NCI-H146 (cell line): ENCODE data around the gene KLHL22.
"Not testable (repeated sequence)": the region's sequence is repeated elsewhere in the genome, so short reads cannot be mapped to it uniquely, and the experiment has no call there.

Source experiments
- DNase-seq: peaks from one replicate; lab custom pipeline; 2025; lab: John Stamatoyannopoulos, UW

The KLHL22 gene

DNA sequence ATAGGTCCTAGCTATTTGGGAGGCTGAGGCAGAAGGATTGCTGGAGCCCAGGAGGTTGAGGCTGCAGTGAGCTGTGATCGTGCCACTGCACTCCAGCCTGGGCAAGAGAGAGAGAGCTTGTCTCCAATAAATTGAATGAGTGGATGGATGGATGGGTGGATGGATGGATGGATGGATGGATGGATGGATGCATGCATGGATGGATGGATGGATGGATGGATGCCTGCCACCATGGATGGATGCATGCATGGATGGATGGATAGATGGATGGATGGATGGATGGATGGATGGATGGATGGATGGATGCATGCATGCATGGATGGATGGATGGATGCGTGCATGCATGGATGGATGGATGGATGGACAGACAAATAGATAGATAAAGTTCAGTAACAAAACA, 25.1 kb downstream of the KLHL22 start:
- DNase-seq = not testable (repeated sequence)

DNA sequence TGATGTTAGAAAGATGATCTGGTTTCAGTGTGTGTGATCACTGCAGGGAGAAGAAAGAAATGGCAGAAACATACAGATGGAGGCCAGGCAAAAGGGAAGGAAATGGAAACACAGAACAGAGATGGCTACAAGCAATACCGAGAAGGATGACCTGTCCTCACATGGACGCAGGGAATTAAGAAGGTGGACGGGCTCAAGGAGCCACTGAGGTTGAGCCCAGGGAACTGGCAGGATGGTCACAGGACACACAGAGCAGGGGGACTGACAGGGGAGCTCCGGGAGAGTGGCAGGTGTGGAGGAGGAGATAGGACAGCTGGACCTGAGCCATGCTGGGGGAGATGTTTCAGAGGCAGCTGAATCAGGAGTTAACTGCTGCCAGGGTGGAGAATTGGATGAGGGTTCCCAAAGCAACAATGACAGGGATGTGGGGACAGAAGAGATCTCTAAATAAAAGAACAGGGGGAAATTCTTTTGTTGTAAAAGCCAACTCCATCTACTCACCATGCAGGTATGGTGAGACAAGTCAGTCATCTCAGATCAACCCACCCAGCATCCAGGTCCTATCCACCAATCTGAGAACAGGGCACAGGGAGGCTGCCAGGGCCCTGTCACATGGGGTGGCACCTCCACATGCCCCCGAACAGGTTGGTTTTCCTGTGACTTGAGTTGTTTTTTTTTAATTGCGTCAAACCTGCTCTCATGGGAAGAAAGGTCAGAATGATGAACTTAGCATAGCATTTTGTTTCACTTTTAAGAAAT, 26.3 kb downstream of the KLHL22 start:
- no peak for DNase-seq

DNA sequence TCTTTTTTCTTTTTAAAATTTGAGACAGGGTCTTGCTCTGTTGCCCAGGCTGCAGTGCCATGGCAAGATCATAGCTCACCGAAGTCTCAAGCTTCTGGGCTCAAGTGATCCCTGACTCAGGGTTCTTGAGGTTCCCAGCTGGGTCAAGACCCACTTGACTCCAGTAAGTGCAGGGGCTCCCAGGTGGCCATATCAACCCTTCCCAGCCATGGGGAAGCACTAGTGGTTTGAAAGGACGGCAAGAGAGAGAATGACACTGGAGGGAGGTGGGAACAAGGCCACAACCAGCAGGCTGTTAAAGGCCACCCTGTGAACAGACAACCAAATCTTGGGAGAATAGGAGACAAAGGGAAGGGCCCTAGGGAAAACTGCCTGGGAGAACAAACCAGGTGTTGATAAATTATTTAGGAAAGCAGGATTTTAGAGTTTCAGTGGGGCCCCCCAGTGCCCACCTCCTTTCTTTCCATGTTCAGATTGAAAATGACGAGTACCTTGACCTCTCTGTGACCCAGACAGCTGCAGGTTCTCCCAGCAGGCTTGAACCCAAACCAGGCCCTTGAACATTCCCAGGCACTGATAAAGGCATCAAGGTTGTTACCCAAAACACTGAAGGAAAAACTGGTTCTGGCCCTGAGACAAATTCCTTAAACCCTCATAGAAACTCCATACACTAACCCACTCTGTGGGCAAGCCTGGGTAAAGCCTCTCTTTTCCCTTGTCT, 28.8 kb downstream of the KLHL22 start:
- DNase-seq = no peak

DNA sequence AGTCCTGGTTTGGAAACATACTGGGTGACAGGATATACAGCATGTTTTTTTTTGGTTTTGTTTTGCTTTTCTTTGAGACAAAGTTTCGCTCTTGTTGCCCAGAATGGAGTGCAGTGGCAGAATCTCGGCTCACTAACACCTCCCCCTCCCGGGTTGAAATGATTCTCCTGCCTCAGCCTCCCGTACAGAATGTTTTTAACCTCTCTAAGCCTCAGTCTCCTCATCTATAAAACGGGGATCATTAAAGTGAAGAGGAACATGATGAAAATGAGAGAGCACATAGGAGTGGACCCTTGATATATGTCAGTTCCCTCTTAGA, 29.9 kb downstream of the KLHL22 start:
- DNase-seq = no peak

DNA sequence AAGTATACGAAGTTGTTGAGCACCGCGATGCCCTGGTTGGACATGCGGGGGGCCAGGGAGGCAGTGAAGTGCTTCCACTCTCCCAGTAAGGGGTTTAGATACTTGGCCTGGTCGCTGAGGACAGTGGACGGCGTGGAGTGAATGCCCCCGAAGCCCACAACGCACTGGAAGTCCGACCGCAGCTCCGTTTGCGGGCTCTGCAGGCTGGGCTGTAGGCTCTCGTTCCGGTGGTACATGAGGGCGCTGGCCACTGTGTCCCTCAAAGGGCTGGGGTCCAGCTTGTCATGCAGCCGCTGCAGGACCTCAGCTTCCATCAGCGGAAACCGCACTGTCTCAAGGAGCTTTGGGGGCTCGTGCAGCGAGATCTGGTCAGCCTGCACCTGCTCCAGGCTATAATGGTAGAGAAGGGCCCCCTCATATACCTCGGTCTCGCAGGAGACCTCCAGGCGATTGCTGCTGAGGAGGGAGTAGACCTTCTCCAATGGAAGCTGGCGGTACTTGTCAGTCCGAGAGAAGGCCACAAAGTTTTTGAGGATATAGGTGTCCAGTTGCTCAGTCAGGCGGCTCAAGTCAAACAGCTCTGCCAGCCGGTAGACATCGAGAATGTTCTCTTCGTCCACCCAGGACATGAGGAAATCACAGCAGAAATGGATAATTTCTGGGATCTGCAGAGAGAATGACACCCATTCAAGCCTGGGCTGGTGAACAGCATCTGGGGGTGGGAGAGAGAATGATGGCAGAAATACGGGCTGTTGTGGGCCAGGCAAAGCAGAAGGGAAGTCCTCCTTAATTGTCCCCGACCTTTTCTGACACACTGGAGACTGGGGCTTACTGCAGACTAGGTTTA, 30.5 kb downstream of the KLHL22 start:
- DNase-seq = no peak

DNA sequence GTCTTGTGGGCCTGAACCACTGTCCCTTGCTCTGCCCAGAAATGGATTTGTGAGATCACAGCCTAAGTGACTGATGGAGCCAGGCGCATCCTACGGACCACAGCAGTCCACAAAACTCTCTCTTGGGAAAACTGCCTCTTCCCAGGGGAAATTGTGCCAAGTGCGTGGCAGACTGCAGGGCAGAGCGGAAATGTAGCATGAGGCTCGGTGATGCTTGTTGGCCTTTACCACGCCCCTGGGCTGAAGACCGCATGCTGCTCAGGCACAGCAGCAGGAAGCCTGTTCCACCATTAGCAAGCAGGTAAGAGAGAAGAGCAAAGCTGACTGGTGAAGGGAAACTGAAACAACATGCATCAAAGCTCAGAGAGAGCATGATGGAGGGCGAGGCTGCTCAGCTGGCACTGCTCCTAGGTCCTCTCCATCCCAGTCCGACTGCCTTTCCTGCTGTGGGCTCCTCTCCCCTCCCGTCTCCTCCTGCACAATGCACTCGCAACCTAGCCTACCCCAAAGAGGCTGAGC, 31.4 kb downstream of the KLHL22 start:
- no peak for DNase-seq

DNA sequence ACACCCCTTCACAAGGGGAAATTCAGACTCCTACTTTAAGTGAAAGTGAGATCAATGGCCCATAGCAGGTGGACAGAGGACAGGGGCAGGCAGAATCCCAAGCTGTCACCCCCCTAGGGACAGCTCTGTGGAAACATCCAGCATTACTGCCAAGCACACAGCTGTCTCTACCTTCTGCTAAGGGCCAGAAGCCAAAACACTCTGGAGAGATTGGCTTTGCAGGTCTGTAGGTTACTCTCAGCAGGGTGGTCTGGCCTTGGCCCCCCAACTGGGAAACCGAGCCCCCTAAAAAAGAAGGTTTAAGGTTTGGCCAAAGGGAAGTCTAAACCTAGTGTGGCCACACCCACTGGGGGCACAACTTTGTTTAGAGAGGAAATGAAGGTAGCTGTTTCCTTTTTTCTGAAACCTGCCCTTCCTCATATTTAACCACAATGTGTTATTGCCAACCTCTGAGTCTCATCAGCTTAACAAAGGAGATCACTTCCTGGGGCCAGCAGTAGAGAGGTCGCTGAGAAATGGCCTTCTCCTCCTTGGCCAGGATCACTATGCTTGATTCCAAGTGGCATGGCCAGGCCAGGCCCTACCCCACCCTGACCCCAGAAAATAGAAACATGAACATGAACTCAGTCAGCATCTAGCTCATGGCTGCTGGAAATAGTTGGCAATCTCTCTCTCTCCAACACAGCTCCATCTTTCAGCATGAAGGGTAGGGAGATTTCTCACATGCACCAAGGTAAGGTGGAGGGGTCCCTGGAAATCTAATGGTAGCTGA, 32.1 kb downstream of the KLHL22 start:
- DNase-seq = no peak

DNA sequence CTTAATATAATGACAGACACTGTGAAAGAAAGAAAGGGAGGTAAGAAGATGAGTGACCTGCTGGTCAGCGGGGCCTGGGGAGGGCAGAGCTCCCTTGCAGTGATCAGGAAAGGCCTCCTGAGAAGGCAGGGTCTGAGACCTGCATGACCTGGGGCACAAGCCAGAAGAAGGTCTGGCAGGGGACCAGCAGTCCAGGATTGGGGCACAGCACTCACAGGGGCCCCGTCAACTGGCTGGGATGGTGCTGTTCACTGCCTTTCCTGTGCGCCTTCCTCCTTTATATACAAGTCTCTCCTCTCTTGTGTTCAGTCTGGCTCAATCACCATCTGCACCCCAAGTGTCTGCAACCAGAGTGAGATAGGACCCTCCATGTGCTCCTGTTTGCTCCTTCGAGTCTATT, 35.7 kb downstream of the KLHL22 start:
- DNase-seq = no peak

DNA sequence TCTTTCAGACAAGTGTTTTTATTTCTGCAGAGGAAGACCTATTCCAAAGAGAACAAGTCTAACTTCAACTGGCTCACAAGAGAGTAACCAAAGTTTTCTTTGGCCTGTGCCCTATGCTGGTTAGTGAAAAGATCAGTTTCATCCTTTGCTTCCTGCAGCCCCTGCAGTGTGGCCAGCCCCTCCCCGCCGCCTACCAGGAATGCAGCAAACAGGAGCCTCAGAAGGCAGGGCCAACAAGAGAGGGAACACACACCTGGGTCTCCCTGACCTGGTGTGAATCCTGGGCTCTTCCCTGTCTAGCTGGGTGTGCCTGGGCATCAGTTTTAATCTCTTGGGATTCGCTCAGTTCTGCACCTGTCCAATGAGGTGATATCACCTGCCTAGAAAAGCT, 36.4 kb downstream of the KLHL22 start:
- no peak for DNase-seq

DNA sequence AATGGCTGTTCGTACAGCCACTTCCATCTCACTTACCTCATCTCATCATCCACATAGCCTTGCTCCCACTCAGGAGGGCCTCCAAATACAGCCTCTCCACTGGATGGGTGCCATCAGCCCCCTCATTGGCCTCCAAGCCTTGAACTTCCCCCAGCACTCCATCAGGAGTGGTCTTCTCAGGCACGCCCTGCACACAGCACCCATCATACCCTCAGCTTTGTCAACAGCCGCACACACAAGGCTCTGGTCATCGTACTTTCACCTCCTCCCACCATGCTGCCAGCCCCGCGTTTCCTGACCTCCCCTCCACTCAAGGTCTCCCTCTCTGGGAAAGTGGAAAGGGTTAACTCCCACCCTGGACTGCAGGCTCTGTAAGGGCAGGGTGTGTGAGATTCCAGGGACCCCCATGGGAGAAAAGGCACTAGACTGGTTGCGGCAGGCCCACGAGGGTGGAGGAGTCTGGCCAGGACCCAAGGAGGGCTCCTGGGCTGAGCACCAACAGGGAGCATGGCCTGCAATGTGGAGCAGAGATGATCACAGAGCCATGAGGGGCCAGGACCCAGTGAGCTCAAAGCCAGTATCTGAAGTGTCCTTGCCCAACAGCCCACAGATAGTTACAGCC, 37.0 kb downstream of the KLHL22 start:
- no peak for DNase-seq

DNA sequence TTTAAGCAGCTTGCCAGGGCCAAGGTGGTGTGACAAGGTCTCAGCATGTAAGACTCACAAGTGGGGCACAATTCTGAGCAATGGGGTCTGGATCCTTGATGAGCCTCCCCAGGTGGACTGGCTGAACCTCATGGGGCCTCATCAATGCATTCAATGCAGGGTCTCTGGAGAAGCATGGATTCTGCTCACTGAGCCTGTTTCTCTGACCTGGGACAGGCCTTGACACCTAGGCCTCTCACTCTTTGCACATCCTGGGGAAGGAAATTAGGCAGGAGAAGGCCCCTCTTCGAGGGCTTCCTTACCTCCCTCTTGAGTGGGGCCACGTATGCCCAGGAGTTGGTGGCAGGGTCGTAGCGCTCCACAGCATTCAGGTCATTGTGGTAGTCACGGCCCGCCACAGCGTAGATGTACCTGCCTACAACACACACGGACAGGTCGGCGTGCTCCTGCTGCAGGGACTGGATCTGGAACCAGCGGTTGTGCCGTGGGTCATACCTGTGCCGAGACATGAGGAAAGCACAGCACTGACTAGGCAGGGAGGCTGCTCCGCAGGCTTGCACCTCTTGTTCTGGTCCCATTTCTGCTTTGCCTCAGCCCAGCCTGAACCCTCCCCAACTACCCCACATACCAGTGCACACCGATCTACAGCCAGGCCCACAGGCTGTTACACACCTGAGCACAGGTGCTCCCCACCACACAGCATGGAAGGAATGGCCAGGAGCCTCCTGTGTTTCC, 37.9 kb downstream of the KLHL22 start:
- DNase-seq = no peak

DNA sequence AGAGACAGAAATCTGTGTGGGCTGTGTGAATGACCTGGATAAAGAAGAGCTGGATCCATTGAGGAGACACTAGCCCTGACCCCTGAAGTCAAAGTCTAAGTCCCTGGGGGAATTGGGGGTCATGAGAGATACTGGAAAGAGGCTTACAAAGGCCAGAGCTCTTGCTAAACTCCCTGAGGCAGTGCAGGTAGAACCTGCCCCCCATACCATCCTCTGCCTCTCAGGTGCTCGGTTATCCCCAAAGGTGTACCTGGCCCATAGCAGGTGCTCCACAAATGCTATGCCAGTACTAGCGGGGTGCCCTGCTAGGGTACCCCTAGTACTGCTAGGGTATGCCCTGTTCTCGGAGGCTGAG, 38.9 kb downstream of the KLHL22 start:
- DNase-seq = no peak

DNA sequence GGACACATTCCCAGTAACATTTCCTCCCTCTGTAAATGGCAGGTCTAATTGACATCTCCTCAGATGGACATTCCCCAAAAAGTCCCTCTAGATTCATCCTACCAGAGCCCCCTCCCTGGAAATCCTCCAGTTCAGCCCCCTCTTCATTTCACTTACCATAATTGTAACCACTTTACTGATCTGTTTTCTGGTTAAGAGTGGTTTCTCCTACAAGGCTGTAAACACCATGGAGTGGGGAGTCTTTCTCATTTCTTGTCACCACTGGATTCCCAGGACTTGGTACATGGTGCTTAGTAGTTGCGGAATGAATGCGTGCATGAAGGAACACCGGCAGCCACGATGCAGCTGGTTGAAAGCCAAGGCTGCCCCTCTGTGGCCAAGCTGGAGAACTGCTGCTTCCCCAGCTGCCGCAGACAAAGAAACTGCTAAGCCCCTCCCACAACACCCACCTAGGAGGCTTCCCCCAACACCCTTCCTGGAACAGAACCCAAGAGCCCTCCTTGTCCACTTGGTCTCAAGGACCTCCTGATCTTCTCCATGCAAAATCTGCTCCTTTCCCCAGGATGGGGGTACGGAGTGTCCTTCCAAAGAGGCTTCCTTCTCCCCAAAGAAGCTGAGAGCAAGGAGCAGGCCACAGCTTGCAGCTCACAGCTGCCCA, 39.4 kb downstream of the KLHL22 start:
- DNase-seq = peak; percentile 66

DNA sequence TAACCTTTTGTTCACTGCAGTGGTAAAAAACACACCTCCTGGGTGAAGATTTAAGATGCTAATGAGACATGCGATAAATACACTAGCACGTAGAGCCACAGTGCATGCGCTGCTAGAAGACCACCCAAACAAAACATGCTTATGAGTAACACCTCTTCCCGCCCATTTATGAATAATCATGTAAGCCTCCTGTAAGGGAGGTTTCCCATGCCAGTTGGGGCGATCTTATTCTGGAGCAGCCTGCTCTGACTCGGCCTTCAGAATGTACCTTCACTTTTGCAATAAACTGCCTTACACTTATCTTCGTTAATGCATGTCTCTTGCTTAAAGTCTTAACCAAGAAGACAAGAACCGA, 39.9 kb downstream of the KLHL22 start:
- no peak for DNase-seq

DNA sequence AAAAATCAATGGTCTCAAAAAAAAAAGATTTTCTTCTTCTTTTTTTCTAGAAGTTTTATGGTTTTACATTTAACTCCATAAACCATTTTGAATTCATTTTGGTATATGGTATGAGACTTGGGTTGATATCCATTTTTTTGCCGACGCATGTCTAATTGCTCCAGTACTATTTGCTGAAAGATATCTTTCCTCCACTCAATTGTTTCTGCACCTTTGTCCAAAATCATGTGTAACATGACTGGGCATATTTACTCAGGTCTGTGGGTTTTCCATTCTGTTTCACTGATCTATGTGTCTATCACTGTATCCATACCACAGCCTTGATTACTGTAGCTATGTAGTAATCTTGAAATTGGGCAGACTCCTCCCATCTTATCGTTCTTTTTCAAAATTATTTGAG, 42.4 kb downstream of the KLHL22 start:
- DNase-seq = no peak

DNA sequence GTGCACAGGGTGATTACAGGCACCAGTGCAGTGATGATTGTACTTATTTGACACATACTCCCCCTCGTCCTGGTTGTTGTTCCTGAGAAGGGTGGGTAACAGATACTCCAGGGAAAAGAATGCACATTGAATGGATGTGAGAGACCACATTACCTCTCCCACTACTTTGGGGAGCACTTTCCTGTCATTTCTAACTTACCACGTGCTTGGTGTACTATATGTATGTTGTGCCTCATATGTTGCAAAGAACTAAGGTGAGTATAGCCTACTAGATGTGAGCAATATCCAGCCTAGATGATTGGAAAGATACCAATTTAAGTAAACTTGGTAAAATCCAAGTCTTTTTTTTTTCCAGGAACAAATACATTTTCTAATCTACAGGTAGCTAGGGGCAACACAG, 43.7 kb downstream of the KLHL22 start:
- no peak for DNase-seq

DNA sequence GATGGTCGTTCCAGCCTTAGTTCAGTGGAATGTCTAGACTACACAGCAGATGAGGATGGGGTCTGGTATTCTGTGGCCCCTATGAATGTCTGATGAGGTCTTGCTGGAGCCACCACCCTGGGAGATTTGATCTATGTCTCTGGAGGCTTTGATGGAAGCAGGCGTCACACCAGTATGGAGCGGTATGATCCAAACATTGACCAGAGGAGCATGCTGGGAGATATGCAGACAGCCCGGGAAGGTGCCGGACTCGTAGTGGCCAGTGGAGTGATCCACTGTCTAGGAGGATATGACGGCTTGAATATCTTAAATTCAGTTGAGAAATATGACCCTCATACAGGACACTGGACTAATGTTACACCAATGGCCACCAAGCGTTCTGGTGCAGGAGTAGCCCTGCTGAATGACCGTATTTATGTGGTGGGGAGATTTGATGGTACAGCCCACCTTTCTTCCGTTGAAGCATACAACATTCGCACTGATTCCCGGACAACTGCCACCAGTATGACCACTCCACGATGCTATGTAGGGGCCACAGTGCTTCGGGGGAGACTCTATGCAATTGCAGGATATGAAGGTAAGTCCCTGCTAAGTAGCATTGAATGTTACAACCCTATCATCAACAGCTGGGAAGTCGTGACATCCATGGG, 44.3 kb downstream of the KLHL22 start:
- not testable (repeated sequence) for DNase-seq

DNA sequence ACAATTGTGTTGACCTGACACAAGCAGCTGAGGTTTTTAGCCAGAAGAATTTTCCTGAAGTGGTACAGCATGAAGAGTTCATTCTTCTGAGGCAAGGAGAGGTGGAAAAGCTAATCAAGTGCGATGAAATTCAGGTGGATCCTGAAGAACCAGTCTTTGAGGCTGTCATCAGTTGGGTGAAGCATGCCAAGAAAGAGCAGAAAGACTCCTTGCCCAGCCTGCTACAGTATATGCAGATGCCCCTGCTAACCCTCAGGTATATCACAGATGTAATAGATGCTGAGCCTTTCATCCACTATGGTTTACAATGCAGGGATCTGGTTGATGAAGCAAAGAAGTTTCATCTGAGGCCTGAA, 45.1 kb downstream of the KLHL22 start:
- DNase-seq = no peak

DNA sequence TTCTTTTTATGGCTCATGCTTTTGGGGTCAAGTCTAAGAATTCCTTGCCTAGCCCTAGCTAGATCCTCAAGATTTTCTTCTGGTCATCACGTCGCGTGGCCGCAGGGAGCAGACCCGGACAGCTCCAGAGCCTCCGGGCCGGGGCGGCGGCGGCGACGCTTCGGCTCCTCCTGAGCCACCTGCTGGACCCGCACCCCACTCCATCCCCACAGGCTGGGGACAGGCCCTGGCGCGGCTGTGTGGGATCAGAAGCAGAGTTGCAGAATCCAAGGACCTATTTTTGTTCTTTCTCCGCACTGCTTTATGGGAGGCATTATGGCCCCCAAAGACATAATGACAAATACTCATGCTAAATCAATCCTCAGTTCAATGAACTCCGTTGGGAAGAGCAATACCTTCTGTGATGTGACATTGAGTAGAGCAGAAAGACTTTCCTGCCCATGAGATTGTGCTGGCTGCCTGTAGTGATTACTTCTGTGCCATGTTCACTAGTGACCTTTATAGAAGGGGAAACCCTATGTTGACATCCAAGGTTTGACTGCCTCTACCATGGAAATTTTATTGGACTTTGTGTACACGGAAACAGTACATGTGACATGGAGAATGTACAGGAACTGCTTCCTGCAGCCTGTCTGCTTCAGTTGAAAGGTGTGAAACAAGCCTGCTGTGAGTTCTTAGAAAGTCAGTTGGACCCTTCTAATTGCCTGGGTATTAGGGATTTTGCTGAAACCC, 45.6 kb downstream of the KLHL22 start:
- no peak for DNase-seq
